HL-60 (cell line): ENCODE results near the gene SUOX.

Experiments used
- CTCF ChIP-seq: IDR thresholded peaks from one replicate; pipeline ENCODE4 v1.5.1; 2011; ENCODE audit warnings: low read length, control low read depth, inconsistent platforms; ENCODE audit not compliant: insufficient read depth
- GABPA ChIP-seq: IDR thresholded peaks from 2 replicates; pipeline ENCODE4 v1.6.1; 2012; ENCODE audit warnings: low read depth
- POLR2AphosphoS5 ChIP-seq: IDR thresholded peaks from 2 replicates; pipeline ENCODE4 v1.6.1; 2012; ENCODE audit warnings: low read depth
- REST ChIP-seq: IDR thresholded peaks from 2 replicates; pipeline ENCODE4 v1.6.1; 2012; ENCODE audit warnings: low read depth; ENCODE audit not compliant: insufficient replicate concordance
- SPI1 ChIP-seq: IDR thresholded peaks from 2 replicates; pipeline ENCODE4 v1.6.1; 2012; ENCODE audit warnings: low read depth, mild to moderate bottlenecking, borderline replicate concordance

- TF ChIP-seq GABPA (no peak), CTCF (no peak), POLR2AphosphoS5 (no peak; the same call in none of the 2 replicates), REST (no peak), SPI1 (no peak)
These were observed 49.1 kb downstream of the SUOX start for GRCh38 chr12:56046027-56046780.
